ENCODE measurements around the gene CDK6. TPM values are rescaled to one million over a fixed set of nuclear protein-coding genes. Genes with fewer than 3 reads are reported as not detected.
A peak's percentile ranks its signal among the peaks of the same experiment; 100 is the strongest.

CDK6 gene
- total and polyA plus RNA-seq, 4 donors = 14.0 to 42.6 (median 27.8) TPM

DNA sequence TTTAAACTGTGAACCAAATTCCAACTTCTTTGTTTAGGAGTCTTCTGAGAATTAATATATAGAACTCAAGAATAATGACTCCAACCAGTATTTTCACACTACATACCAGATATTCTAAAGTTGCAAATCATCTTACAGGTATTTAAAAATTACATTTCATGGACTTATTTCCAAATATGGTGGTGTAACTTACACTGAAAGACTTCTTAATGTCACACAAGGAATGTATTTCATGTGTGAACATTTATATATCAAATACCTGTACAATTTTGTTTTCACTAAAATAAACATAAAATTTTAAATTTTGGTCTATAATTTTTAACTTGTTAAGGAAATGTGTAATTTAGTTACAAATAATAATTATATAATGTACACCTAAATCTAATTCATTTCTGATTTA lies 2.6 kb upstream of the CDK6 start:
- Histone ChIP-seq H3K27ac (ENCODE audit: low read depth, low read length) (no peak overlapping the region), H3K9me3 (ENCODE audit: control insufficient read depth, insufficient read depth, low read length) (no peaks in the 10 kb centered on the region), H3K27me3 (ENCODE audit: control insufficient read depth, insufficient read depth, low read length) (peaks cover 23% of the 10 kb centered on the region), H3K36me3 (ENCODE audit: control insufficient read depth, insufficient read depth, low read length) (no peaks in the 10 kb centered on the region), H3K4me3 (ENCODE audit: low read depth, low read length) (no peak overlapping the region), H3K4me1 (ENCODE audit: control insufficient read depth, insufficient read depth, low read length) (peaks cover 25% of the 10 kb centered on the region)
- no peak for DNase-seq (ENCODE audit: low read depth in 4 of 6, low spot score in 6 of 6)

GRCh38 chr7:92837000-92837749 lies 802 bp upstream of the CDK6 start:
- Histone ChIP-seq H3K27me3 (ENCODE audit: control insufficient read depth, insufficient read depth, low read length) (peaks cover 23% of the 10 kb centered on the region), H3K36me3 (ENCODE audit: control insufficient read depth, insufficient read depth, low read length) (no peaks in the 10 kb centered on the region), H3K27ac (ENCODE audit: low read depth, low read length) (peak overlapping the region; percentile 61), H3K4me1 (ENCODE audit: control insufficient read depth, insufficient read depth, low read length) (peaks cover 32% of the 10 kb centered on the region), H3K9me3 (ENCODE audit: control insufficient read depth, insufficient read depth, low read length) (no peaks in the 10 kb centered on the region), H3K4me3 (ENCODE audit: low read depth, low read length) (peak overlapping the region; percentile 95)
- peak in 3 of 6 donors; percentile 20 to 62 (median 45) for DNase-seq (ENCODE audit: low read depth in 4 of 6, low spot score in 6 of 6)
- WGBS (ENCODE audit: insufficient coverage) = 0% methylated on average over 7 of the region's 16 CpGs

- Histone ChIP-seq H3K27me3 (ENCODE audit: control insufficient read depth, insufficient read depth, low read length) (peaks cover 23% of the 10 kb centered on the region), H3K27ac (ENCODE audit: low read depth, low read length) (peak overlapping the region; percentile 98), H3K9me3 (ENCODE audit: control insufficient read depth, insufficient read depth, low read length) (no peaks in the 10 kb centered on the region), H3K4me1 (ENCODE audit: control insufficient read depth, insufficient read depth, low read length) (peaks cover 32% of the 10 kb centered on the region), H3K36me3 (ENCODE audit: control insufficient read depth, insufficient read depth, low read length) (no peaks in the 10 kb centered on the region), H3K4me3 (ENCODE audit: low read depth, low read length) (peak overlapping the region; percentile 95)
- DNase-seq (ENCODE audit: low read depth in 4 of 6, low spot score in 6 of 6) = peak in 2 of 6 donors; percentile 13 to 49
- WGBS (ENCODE audit: insufficient coverage) = 0% methylated on average over 12 of the region's 32 CpGs
Observed at GRCh38 chr7:92835851-92836488, 403 bp downstream of the CDK6 start.

DNA sequence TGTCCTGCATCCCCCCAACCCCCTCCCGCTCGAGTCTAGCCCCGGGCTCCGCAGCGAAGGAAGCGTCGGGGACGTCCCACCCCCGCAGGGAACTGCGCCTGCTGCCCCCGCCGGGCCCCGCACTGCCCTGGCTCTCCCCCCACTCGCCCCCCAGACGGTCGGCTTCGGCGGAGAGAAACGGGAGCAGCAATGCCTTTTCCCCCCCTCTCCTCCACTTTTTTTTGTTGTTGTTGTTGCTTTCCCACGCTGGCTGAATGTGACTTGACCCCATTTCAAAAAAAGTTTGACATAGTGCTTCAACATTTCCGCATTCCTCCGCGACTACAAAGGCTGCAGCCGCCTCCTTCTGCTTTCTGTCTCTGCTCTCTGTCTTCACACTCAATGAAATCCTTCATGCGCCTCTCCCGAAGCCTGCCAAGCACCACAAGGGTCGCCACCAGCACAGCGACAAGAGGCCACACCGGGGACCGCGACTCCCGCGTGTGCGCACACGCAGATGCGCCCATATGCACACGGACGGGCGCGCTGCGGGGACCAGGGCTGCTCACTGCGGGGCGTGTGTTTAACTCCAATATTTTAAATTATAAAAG lies 1.0 kb downstream of the CDK6 start:
- H3K9me3 ChIP-seq (ENCODE audit: control insufficient read depth, insufficient read depth, low read length) = no peaks in the 10 kb centered on the region
- 0% methylated on average over 32 of the region's 43 CpGs for WGBS (ENCODE audit: insufficient coverage)
- H3K36me3 ChIP-seq (ENCODE audit: control insufficient read depth, insufficient read depth, low read length) = no peaks in the 10 kb centered on the region
- H3K4me1 ChIP-seq (ENCODE audit: control insufficient read depth, insufficient read depth, low read length) = peaks cover 32% of the 10 kb centered on the region
- H3K27ac ChIP-seq (ENCODE audit: low read depth, low read length) = peak overlapping the region; percentile 98
- H3K27me3 ChIP-seq (ENCODE audit: control insufficient read depth, insufficient read depth, low read length) = peaks cover 23% of the 10 kb centered on the region
- DNase-seq (ENCODE audit: low read depth in 4 of 6, low spot score in 6 of 6) = peak in 3 of 6 donors; percentile 38 to 77 (median 74)
- H3K4me3 ChIP-seq (ENCODE audit: low read depth, low read length) = peak overlapping the region; percentile 95

- Histone ChIP-seq H3K4me1 (ENCODE audit: control insufficient read depth, insufficient read depth, low read length) (peaks cover 32% of the 10 kb centered on the region), H3K27ac (ENCODE audit: low read depth, low read length) (peak overlapping the region; percentile 98), H3K4me3 (ENCODE audit: low read depth, low read length) (peak overlapping the region; percentile 95), H3K9me3 (ENCODE audit: control insufficient read depth, insufficient read depth, low read length) (no peaks in the 10 kb centered on the region), H3K27me3 (ENCODE audit: control insufficient read depth, insufficient read depth, low read length) (peaks cover 20% of the 10 kb centered on the region), H3K36me3 (ENCODE audit: control insufficient read depth, insufficient read depth, low read length) (no peaks in the 10 kb centered on the region)
- DNase-seq (ENCODE audit: low read depth in 4 of 6, low spot score in 6 of 6) = peak in 1 of 6 donors; percentile 27
- under 1% methylated on average over 44 of the region's 53 CpGs for WGBS (ENCODE audit: insufficient coverage)
Observed at GRCh38 chr7:92834507-92835260, 1.7 kb downstream of the CDK6 start.

- Histone ChIP-seq H3K4me3 (ENCODE audit: low read depth, low read length) (peak overlapping the region; percentile 95), H3K27me3 (ENCODE audit: control insufficient read depth, insufficient read depth, low read length) (peaks cover 20% of the 10 kb centered on the region), H3K36me3 (ENCODE audit: control insufficient read depth, insufficient read depth, low read length) (no peaks in the 10 kb centered on the region), H3K4me1 (ENCODE audit: control insufficient read depth, insufficient read depth, low read length) (peaks cover 32% of the 10 kb centered on the region), H3K9me3 (ENCODE audit: control insufficient read depth, insufficient read depth, low read length) (no peaks in the 10 kb centered on the region), H3K27ac (ENCODE audit: low read depth, low read length) (peak overlapping the region; percentile 98)
- peak in 4 of 6 donors; percentile 59 to 84 (median 66) for DNase-seq (ENCODE audit: low read depth in 4 of 6, low spot score in 6 of 6)
- WGBS (ENCODE audit: insufficient coverage) = under 1% methylated on average over 44 of the region's 54 CpGs
Observed at GRCh38 chr7:92833766-92834506, 2.4 kb downstream of the CDK6 start.

GRCh38 chr7:92833024-92833765 lies 3.2 kb downstream of the CDK6 start:
- H3K27ac ChIP-seq (ENCODE audit: low read depth, low read length) = peak overlapping the region; percentile 98
- H3K4me1 ChIP-seq (ENCODE audit: control insufficient read depth, insufficient read depth, low read length) = peaks cover 32% of the 10 kb centered on the region
- H3K9me3 ChIP-seq (ENCODE audit: control insufficient read depth, insufficient read depth, low read length) = no peaks in the 10 kb centered on the region
- peak in 5 of 6 donors; percentile 65 to 93 (median 77) for DNase-seq (ENCODE audit: low read depth in 4 of 6, low spot score in 6 of 6)
- no peaks in the 10 kb centered on the region for H3K36me3 ChIP-seq (ENCODE audit: control insufficient read depth, insufficient read depth, low read length)
- H3K27me3 ChIP-seq (ENCODE audit: control insufficient read depth, insufficient read depth, low read length) = peaks cover 20% of the 10 kb centered on the region
- under 1% methylated on average over 83 of the region's 83 CpGs for WGBS (ENCODE audit: insufficient coverage)
- H3K4me3 ChIP-seq (ENCODE audit: low read depth, low read length) = peak overlapping the region; percentile 95

- 9% methylated on average over 16 of the region's 18 CpGs for WGBS (ENCODE audit: insufficient coverage)
- no peak for DNase-seq (ENCODE audit: low read depth in 4 of 6, low spot score in 6 of 6)
- Histone ChIP-seq H3K4me3 (ENCODE audit: low read depth, low read length) (peak overlapping the region; percentile 95), H3K36me3 (ENCODE audit: control insufficient read depth, insufficient read depth, low read length) (no peaks in the 10 kb centered on the region), H3K27ac (ENCODE audit: low read depth, low read length) (peak overlapping the region; percentile 98), H3K9me3 (ENCODE audit: control insufficient read depth, insufficient read depth, low read length) (no peaks in the 10 kb centered on the region), H3K27me3 (ENCODE audit: control insufficient read depth, insufficient read depth, low read length) (peaks cover 20% of the 10 kb centered on the region), H3K4me1 (ENCODE audit: control insufficient read depth, insufficient read depth, low read length) (peaks cover 32% of the 10 kb centered on the region)
Observed at GRCh38 chr7:92832534-92833023, 3.8 kb downstream of the CDK6 start.

All from spinal cord (tissue), 10 donors.